GM12865 (cell line): ENCODE measurements around the gene ITGA7.

Source experiments
- DNase-seq: peaks from one replicate; pipeline ENCODE4 v3.0.0; 2010; ENCODE audit warnings: low read depth
- H3K4me3 ChIP-seq: 2 replicates; pipeline ENCODE4 v1.5.1; 2011; ENCODE audit warnings: mild to moderate bottlenecking, low read depth, low read length, control low read depth
- CTCF ChIP-seq: IDR thresholded peaks from 2 replicates; pipeline ENCODE4 v1.5.1; 2011; ENCODE audit warnings: low read length, control low read depth, low read depth, inconsistent platforms; ENCODE audit not compliant: insufficient read depth; ENCODE audit errors: missing control alignments

ITGA7 gene

GRCh38 chr12:55679691-55680090 lies 28.0 kb downstream of the ITGA7 start:
- DNase-seq: no peak
- no peak for TF ChIP-seq CTCF

GRCh38 chr12:55676707-55677106 lies 31.0 kb downstream of the ITGA7 start:
- no peak for TF ChIP-seq CTCF
- H3K4me3 ChIP-seq: no peak overlapping the region
- DNase-seq: no peak

More at GRCh38 chr12:55679691-55680090, 28.0 kb downstream of the ITGA7 start:
- no peak overlapping the region for H3K4me3 ChIP-seq

GRCh38 chr12:55675666-55676065 lies 32.0 kb downstream of the ITGA7 start:
- no peak for TF ChIP-seq CTCF
- H3K4me3 ChIP-seq: no peak overlapping the region
- DNase-seq: no peak

GRCh38 chr12:55673638-55674037 lies 34.1 kb downstream of the ITGA7 start:
- DNase-seq: peak; percentile 64
- no peak overlapping the region for H3K4me3 ChIP-seq
- TF ChIP-seq CTCF: no peak

- no peak for TF ChIP-seq CTCF
- no peak overlapping the region for H3K4me3 ChIP-seq
- no peak for DNase-seq
Measured at GRCh38 chr12:55671746-55672145, 36.0 kb downstream of the ITGA7 start.

GRCh38 chr12:55670276-55670675 lies 37.4 kb downstream of the ITGA7 start:
- no peak for DNase-seq

GRCh38 chr12:55666508-55666907 lies 41.2 kb downstream of the ITGA7 start:
- no peak for TF ChIP-seq CTCF
- no peak overlapping the region for H3K4me3 ChIP-seq
- no peak for DNase-seq

More at GRCh38 chr12:55670276-55670675, 37.4 kb downstream of the ITGA7 start:
- TF ChIP-seq CTCF: no peak
- no peak overlapping the region for H3K4me3 ChIP-seq
